GM20000 (cell line): ENCODE data around the gene TMEM63B.
"Not testable (repeated sequence)": the region's sequence is repeated elsewhere in the genome, so short reads cannot be mapped to it uniquely, and the experiment has no call there.

Source experiments
- DNase-seq: peaks from one replicate; pipeline ENCODE4 v3.0.0; 2012; ENCODE audit warnings: low spot score
- CTCF ChIP-seq: IDR thresholded peaks from 2 replicates; pipeline ENCODE4 v1.5.1; 2012; ENCODE audit warnings: mild to moderate bottlenecking, control low read depth; ENCODE audit errors: extremely low read depth, missing control alignments

TMEM63B gene

DNA sequence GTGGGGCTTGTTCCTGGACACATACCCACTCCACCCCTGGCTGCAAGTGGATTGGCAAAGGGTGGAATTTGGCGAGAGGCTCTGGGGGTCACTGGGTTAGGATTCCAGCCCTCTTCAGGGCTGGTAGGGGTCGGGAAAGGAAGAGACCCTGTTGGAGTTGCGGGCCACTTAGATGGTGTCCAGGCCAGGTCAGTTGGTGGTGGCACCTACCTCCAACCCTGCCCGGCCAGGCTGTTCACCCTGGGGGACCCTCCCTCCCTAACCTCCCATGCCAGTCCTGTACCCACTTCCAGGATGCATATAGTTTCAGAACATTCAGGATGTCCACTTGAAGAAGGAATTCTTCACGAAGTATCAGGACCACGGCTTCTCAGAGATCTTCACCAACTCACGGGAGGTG is 52.3 kb downstream of the TMEM63B start:
- no peak for TF ChIP-seq CTCF
- DNase-seq: no peak

GRCh38 chr6:44180406-44180805 is 53.1 kb downstream of the TMEM63B start:
- no peak for DNase-seq
- TF ChIP-seq CTCF: no peak

DNA sequence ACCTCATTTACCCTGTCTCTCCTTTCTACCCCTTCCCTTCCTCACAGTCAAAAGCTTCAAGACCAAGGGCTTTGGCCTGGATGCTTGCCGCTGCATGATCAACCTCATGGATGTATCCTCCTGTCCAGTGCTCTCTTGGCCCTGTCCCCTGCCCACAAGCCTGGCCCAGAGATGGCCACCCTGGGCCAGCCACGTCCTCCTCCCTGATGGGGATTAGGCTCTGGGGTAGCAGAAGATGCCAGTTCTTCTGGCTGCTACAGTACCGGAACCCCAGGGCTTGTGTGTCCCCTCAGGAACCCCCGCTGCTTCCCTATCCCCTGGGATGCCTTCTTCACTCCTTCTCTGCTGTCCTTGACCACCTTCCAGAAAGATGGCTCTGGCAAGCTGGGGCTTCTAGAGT is 53.5 kb downstream of the TMEM63B start:
- TF ChIP-seq CTCF: no peak
- DNase-seq: no peak

DNA sequence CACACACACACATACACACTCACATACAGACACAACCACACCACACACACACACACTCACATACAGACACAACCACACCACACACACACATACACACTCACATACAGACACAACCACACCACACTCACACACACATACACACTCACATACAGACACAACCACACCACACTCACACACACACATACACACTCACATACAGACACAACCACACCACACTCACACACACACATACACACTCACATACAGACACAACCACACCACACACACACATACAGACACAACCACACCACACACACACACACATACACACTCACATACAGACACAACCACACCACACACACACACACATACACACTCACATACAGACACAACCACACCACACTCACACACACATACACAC is 54.4 kb downstream of the TMEM63B start:
- not testable (repeated sequence) for DNase-seq

DNA sequence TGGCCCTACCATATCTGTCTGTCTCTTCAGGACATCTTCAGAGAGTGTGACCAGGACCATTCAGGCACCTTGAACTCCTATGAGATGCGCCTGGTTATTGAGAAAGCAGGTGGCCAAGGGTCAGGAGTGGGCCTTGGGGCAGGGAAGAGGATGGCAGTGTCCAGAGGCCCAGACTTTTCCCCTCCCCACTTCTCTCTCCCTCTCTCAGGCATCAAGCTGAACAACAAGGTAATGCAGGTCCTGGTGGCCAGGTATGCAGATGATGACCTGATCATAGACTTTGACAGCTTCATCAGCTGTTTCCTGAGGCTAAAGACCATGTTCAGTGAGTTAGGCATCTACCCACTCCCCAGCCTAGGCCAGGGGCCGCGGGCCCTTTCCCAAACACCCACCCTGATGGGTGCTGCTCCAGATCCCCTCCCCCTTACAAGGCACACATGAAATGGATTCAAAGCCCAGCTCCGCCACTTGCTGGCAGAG is 55.6 kb downstream of the TMEM63B start:
- TF ChIP-seq CTCF: no peak
- no peak for DNase-seq

DNA sequence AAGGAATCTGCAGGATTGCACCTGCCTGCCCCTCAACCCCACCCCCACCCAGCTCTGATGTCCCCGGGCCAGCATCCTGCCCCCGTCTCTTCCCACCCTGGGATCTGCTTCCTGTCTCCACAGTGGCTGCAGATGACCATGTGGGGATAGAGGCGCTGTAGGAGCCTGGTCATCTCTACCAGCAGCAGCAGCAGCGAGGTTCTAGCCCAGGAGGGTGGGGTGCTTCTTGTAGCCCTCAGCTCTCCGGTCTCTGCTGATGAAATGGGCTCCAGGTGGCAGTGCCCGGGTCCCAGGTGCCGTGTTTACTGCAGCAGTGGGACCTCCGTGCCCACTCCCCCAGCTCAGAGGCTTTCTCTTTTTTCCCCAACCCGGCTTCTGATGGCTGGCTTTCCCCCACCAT is 56.4 kb downstream of the TMEM63B start:
- DNase-seq: no peak
- TF ChIP-seq CTCF: no peak

- DNase-seq: not testable (repeated sequence)
Measured at GRCh38 chr6:44185356-44185755, 58.0 kb downstream of the TMEM63B start.

GRCh38 chr6:44185953-44186634 is 58.7 kb downstream of the TMEM63B start:
- no peak for DNase-seq
- TF ChIP-seq CTCF: no peak
